Fibroblast of skin of left quadriceps (primary cell): ENCODE results near the gene PSD2.

Experiments used
- DNase-seq, 2 experiments: peaks; one replicate each; pipeline ENCODE4 v3.0.0-alpha.2; 2013; ENCODE audit warnings: low read depth in 2 of 2

PSD2 gene

GRCh38 chr5:139836469-139837208 is 41.0 kb downstream of the PSD2 start:
- DNase-seq, result no peak

- no peak for DNase-seq
Observed at GRCh38 chr5:139837711-139838380, 42.2 kb downstream of the PSD2 start.

GRCh38 chr5:139838381-139839197 is 43.0 kb downstream of the PSD2 start:
- DNase-seq, result no peak

- DNase-seq, result no peak
Observed at GRCh38 chr5:139839232-139839815, 43.7 kb downstream of the PSD2 start.

- DNase-seq, result no peak
Observed at GRCh38 chr5:139839918-139840317, 44.3 kb downstream of the PSD2 start.

- DNase-seq, result no peak
Observed at GRCh38 chr5:139841549-139841948, 45.9 kb downstream of the PSD2 start.

GRCh38 chr5:139842321-139842720 is 46.7 kb downstream of the PSD2 start:
- no peak for DNase-seq

GRCh38 chr5:139843991-139844390 is 48.4 kb downstream of the PSD2 start:
- DNase-seq, result no peak

GRCh38 chr5:139844472-139845145 is 49.0 kb downstream of the PSD2 start:
- DNase-seq, result peak; percentile 21 to 34

GRCh38 chr5:139845846-139846681 is 50.5 kb downstream of the PSD2 start:
- no peak for DNase-seq

- DNase-seq, result no peak
Observed at GRCh38 chr5:139847091-139847490, 51.5 kb downstream of the PSD2 start.

- DNase-seq, result peak; percentile 1 to 9
Observed at GRCh38 chr5:139847790-139848507, 52.3 kb downstream of the PSD2 start.

- DNase-seq, result no peak
Observed at GRCh38 chr5:139848508-139849100, 53.0 kb downstream of the PSD2 start.

- no peak for DNase-seq
Observed at GRCh38 chr5:139849501-139849900, 53.9 kb downstream of the PSD2 start.

- no peak for DNase-seq
Observed at GRCh38 chr5:139849942-139850341, 54.3 kb downstream of the PSD2 start.

- no peak for DNase-seq
Observed at GRCh38 chr5:139850423-139851016, 54.9 kb downstream of the PSD2 start.

GRCh38 chr5:139851558-139851957 is 56.0 kb downstream of the PSD2 start:
- DNase-seq, result no peak

GRCh38 chr5:139852696-139853095 is 57.1 kb downstream of the PSD2 start:
- DNase-seq, result no peak

GRCh38 chr5:139854029-139854605 is 58.5 kb downstream of the PSD2 start:
- DNase-seq, result no peak
